ENCODE measurements around the gene ATF6.
"Not testable (repeated sequence)": the region's sequence is repeated elsewhere in the genome, so short reads cannot be mapped to it uniquely, and the experiment has no call there.

The ATF6 gene

DNA sequence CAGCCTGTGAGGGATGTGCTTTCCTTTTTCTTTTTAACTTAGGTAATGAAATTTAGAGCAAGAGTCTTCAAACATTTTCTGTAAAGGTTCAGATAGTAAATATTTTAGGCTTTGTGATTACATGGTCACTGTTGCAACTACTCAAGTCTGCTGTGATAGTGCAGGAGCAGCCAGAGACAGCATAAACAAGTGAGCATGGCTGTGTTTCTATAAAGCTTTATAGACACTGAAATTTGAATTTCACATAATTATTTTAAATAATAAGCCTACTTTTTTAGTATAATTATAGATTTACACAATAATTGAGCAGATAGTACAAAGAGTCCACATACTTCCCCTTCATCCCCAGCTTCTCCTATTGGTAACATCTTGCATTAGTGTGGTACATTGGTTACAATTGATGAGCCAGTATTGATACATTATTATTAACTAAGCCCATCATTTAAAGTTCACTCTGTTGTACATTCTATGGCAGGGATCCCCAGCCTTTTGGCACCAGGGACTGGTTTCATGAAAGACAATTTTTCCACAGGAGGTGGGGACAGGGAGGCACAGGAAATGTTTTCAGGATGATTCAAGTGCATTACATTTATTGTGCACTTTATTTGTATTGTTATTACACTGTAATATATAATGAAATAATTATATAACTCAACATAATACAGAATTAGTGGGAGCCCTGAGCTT is 3.0 kb downstream of the ATF6 start:
- Histone ChIP-seq H3K27ac (ENCODE audit: low read depth, low read length) (no peak overlapping the region), H4K20me1 (ENCODE audit: control insufficient read depth, insufficient read depth, low read depth, low read length) (peaks cover 10% of the 10 kb centered on the region; the same call in 1 of the 2 replicates), H3K27me3 (ENCODE audit: control insufficient read depth, low read length) (no peaks in the 10 kb centered on the region; the same call in 1 of the 2 replicates), H3K9me3 (ENCODE audit: control insufficient read depth, insufficient read depth, low read length) (no peaks in the 10 kb centered on the region), H3K79me2 (ENCODE audit: control insufficient read depth, low read length) (peaks cover 81% of the 10 kb centered on the region), H3K4me1 (ENCODE audit: control insufficient read depth, low read length) (peaks cover 33% of the 10 kb centered on the region), H3K36me3 (ENCODE audit: control insufficient read depth, low read length) (peaks cover 11% of the 10 kb centered on the region), H3K4me2 (ENCODE audit: low read length) (no peak overlapping the region), H3F3A (ENCODE audit: control insufficient read depth, insufficient read depth) (peaks cover 16% of the 10 kb centered on the region), H3K9me2 (replicated peaks; ENCODE audit: control insufficient read depth, low read length) (no peaks in the 10 kb centered on the region), H3K4me3 (ENCODE audit: low read length) (no peak overlapping the region)
- TF ChIP-seq EZH2phosphoT487 (IDR thresholded peaks at IDR 0.05; ENCODE audit: borderline replicate concordance, low read length), result no peak
- TF ChIP-seq, protein P1, sequence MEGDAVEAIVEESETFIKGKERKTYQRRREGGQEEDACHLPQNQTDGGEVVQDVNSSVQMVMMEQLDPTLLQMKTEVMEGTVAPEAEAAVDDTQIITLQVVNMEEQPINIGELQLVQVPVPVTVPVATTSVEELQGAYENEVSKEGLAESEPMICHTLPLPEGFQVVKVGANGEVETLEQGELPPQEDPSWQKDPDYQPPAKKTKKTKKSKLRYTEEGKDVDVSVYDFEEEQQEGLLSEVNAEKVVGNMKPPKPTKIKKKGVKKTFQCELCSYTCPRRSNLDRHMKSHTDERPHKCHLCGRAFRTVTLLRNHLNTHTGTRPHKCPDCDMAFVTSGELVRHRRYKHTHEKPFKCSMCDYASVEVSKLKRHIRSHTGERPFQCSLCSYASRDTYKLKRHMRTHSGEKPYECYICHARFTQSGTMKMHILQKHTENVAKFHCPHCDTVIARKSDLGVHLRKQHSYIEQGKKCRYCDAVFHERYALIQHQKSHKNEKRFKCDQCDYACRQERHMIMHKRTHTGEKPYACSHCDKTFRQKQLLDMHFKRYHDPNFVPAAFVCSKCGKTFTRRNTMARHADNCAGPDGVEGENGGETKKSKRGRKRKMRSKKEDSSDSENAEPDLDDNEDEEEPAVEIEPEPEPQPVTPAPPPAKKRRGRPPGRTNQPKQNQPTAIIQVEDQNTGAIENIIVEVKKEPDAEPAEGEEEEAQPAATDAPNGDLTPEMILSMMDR (IDR thresholded peaks at IDR 0.05; ENCODE audit: low read depth, low read length, poor library complexity, severe bottlenecking), result no peak

DNA sequence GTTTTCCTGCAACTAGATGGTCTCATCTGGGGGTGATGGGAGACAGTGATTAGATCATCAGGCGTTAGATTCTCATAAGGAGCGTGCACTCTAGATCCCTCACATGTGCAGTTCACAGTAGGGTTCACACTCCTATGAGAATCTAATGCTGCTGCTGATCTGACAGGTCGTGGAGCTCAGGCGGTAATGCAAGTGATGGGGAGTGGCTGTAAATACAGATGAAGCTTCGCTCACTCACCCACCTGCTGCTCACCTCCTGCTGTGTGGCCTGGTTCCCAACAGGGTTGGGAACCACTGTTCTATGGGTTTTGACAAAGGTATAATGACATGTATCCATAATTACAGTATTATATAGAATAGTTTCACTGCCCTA is 3.5 kb downstream of the ATF6 start:
- not testable (repeated sequence) for H3K9me3 ChIP-seq (ENCODE audit: control insufficient read depth, insufficient read depth, low read length); H3K9me2 ChIP-seq (replicated peaks; ENCODE audit: control insufficient read depth, low read length); H3K4me2 ChIP-seq (ENCODE audit: low read length); H3K27me3 ChIP-seq (ENCODE audit: control insufficient read depth, low read length); H3K4me3 ChIP-seq (ENCODE audit: low read length); H3K27ac ChIP-seq (ENCODE audit: low read depth, low read length)
- Histone ChIP-seq H3F3A (ENCODE audit: control insufficient read depth, insufficient read depth) (peaks cover 11% of the 10 kb centered on the region), H3K36me3 (ENCODE audit: control insufficient read depth, low read length) (peaks cover 14% of the 10 kb centered on the region), H3K4me1 (ENCODE audit: control insufficient read depth, low read length) (peaks cover 32% of the 10 kb centered on the region), H4K20me1 (ENCODE audit: control insufficient read depth, insufficient read depth, low read depth, low read length) (peaks cover 10% of the 10 kb centered on the region; the same call in 1 of the 2 replicates), H3K79me2 (ENCODE audit: control insufficient read depth, low read length) (peaks cover 86% of the 10 kb centered on the region)

DNA sequence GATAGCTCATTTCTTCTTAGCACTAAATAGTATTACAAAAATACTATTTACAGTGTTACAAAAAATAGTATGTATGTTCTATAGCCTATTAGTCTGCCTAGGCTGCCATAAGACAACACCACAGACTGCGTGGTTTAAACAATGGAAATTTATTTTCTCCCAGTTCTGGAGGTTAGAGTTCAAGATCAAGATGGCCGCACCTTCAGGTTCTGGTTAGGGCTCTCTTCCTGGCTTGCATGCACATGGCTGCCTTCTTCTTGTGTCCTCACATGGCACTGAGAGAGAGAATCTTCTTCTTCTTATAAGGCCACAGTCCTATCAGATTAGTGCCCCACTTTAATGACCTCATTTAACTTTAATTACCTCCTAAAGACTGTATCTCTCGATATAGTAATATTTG is 4.1 kb downstream of the ATF6 start:
- no peak overlapping the region for H3K4me2 ChIP-seq (ENCODE audit: low read length)
- H3K79me2 ChIP-seq (ENCODE audit: control insufficient read depth, low read length), result peaks cover 92% of the 10 kb centered on the region
- H3K4me1 ChIP-seq (ENCODE audit: control insufficient read depth, low read length), result peaks cover 32% of the 10 kb centered on the region
- TF ChIP-seq EZH2phosphoT487 (IDR thresholded peaks at IDR 0.05; ENCODE audit: borderline replicate concordance, low read length), result no peak
- TF ChIP-seq, protein P1 (IDR thresholded peaks at IDR 0.05; ENCODE audit: low read depth, low read length, poor library complexity, severe bottlenecking), result no peak
- H4K20me1 ChIP-seq (ENCODE audit: control insufficient read depth, insufficient read depth, low read depth, low read length), result peaks cover 10% of the 10 kb centered on the region; the same call in 1 of the 2 replicates
- H3K27me3 ChIP-seq (ENCODE audit: control insufficient read depth, low read length), result no peaks in the 10 kb centered on the region; the same call in 1 of the 2 replicates
- no peaks in the 10 kb centered on the region for H3K9me3 ChIP-seq (ENCODE audit: control insufficient read depth, insufficient read depth, low read length)
- no peak overlapping the region for H3K4me3 ChIP-seq (ENCODE audit: low read length)
- H3F3A ChIP-seq (ENCODE audit: control insufficient read depth, insufficient read depth), result peaks cover 7% of the 10 kb centered on the region
- no peak overlapping the region for H3K27ac ChIP-seq (ENCODE audit: low read depth, low read length)
- H3K36me3 ChIP-seq (ENCODE audit: control insufficient read depth, low read length), result peaks cover 19% of the 10 kb centered on the region
- H3K9me2 ChIP-seq (replicated peaks; ENCODE audit: control insufficient read depth, low read length), result no peaks in the 10 kb centered on the region

DNA sequence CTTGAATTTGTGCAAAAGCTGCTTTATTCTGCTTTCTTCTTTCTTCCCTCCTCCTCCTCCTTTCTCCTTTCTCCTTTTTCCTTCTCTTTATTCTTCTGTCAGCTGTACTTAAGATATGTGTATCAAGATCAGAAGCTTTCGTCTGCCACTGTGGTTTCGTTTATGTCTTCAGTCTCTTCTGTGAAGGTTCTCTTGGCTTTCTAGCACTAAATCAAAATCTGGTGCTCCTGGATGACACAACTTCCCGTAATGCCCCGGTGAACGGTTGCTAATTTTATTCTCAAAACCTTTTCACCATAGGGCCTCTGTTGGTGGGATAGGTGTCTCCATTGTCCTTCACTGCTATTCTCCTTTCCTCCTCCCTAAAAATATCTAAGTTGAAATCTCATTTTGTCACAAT is 5.0 kb downstream of the ATF6 start:
- TF ChIP-seq, protein P1 (IDR thresholded peaks at IDR 0.05; ENCODE audit: low read depth, low read length, poor library complexity, severe bottlenecking), result no peak
- TF ChIP-seq EZH2phosphoT487 (IDR thresholded peaks at IDR 0.05; ENCODE audit: borderline replicate concordance, low read length), result no peak

More for the DNA sequence above, 5.0 kb downstream of the ATF6 start:
- no peaks in the 10 kb centered on the region for H3F3A ChIP-seq (ENCODE audit: control insufficient read depth, insufficient read depth)
- no peaks in the 10 kb centered on the region for H3K9me3 ChIP-seq (ENCODE audit: control insufficient read depth, insufficient read depth, low read length)
- H3K4me2 ChIP-seq (ENCODE audit: low read length), result no peak overlapping the region
- H3K36me3 ChIP-seq (ENCODE audit: control insufficient read depth, low read length), result peaks cover 21% of the 10 kb centered on the region
- peaks cover 99% of the 10 kb centered on the region for H3K79me2 ChIP-seq (ENCODE audit: control insufficient read depth, low read length)
- H3K27me3 ChIP-seq (ENCODE audit: control insufficient read depth, low read length), result no peaks in the 10 kb centered on the region; the same call in 1 of the 2 replicates
- H3K4me1 ChIP-seq (ENCODE audit: control insufficient read depth, low read length), result peaks cover 32% of the 10 kb centered on the region
- H4K20me1 ChIP-seq (ENCODE audit: control insufficient read depth, insufficient read depth, low read depth, low read length), result peaks cover 10% of the 10 kb centered on the region; the same call in 1 of the 2 replicates
- H3K9me2 ChIP-seq (replicated peaks; ENCODE audit: control insufficient read depth, low read length), result no peaks in the 10 kb centered on the region
- no peak overlapping the region for H3K4me3 ChIP-seq (ENCODE audit: low read length)
- H3K27ac ChIP-seq (ENCODE audit: low read depth, low read length), result no peak overlapping the region

Data from DOHH2 (cell line).